T-helper 22 cell (primary cell): ENCODE results near the gene OR9Q1.
"Not testable (repeated sequence)": the region's sequence is repeated elsewhere in the genome, so short reads cannot be mapped to it uniquely, and the experiment has no call there.

Source experiments
- DNase-seq: peaks from one replicate; pipeline ENCODE4 v3.0.0-alpha.2; 2020; ENCODE audit warnings: low read depth

Gene OR9Q1, protein sequence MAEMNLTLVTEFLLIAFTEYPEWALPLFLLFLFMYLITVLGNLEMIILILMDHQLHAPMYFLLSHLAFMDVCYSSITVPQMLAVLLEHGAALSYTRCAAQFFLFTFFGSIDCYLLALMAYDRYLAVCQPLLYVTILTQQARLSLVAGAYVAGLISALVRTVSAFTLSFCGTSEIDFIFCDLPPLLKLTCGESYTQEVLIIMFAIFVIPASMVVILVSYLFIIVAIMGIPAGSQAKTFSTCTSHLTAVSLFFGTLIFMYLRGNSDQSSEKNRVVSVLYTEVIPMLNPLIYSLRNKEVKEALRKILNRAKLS

DNA sequence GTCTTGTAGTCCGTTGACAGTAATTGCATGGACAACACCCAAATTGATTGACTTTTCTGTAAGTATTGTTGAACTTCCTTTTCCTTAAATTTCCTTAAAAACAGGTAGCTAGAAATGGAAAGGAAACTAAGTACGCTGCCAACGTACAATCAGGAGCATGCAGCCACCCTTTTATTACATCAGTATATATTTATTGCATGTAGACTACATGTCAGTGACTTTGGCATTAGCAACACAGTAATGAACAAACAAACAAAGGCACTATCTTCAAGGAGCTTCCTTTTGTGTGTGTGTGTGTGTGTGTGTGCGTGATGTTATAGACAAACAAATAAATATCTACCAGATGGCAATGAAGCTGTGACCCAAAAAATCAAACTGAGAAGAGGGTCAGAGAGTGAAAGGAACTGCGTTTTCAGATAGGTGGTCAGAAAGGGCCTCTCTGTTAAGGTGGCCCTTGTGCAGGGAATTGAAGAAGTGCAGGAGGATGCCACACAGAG is at the start of gene OR9Q1:
Gene OR9Q1, plus strand, starts transcription at position 447 of the 497 bp plus-strand sequence. CDS start 155,564 bp downstream, outside the sequence.
- no peak for DNase-seq

DNA sequence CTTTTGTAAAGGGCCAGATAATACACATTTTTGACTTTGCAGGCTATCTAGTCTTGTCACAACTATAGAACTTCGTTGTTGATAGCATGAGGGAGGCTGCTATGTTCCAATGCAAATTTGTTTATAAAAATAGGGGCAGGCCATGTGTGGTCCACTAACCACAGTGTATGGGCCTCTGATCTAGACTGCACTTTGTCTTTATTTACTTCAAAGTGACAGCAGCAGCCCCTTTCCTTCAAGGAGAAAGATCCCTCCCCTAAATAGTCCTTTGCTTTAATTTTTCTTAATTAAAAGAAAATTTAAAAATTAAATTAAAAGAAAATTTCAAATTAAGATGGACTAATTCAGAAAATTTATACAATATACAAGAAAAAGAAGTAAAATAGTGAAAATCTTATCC is 49.5 kb upstream of the OR9Q1 start:
- no peak for DNase-seq

DNA sequence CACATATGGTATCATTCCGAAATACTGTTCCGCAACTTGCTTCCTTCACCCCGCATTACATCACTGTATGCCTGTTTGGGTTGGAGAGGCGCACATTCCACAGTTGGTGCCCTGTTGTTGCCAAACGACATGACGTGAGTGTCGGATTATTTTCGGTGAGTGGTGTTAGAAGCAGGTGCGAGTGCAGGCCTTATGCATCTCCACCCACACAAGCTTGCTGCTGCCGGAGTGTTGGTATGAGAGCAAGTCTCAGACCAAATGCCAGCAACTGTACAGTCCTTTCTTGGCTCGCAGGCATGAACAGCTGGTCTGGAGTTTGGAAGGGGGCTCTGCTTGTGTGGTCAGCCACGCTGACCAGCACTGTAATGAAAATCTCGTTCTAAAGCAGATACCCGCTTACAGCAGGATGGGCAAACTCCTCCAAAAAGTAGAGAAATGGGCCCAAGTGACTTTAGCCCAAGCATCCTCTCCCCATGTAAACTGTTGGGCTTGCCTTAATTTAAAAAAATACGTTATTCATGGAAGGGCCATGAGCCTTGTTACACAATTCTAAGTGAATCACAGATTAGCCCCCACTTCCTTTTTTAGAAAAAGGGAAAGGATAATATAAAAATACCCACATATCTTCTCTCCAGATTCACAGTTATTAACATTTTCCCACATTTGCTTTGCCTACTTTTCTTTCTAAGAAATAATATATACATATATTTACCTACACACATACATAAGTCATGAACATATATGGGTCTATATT is 48.7 kb upstream of the OR9Q1 start:
- DNase-seq = no peak

DNA sequence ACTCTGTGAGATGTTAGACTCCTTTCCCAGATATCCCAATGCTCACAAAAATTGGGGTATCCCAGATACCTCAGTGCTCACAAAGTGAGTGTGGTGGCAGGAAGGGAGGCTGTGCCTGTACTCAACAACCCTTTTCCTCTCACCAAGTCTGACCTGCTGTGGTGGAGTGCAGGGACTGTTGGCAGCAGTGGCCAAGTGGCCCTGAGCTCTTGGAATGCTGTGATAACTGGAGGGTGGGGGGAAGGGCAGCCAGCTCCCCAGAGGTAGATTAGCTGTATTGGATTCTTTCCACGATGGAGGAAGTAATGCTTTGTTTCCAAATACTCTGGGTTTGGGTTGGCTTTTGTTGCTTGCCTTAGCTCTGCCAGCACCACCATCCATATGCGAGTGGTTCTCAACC is 46.0 kb upstream of the OR9Q1 start:
- no peak for DNase-seq

DNA sequence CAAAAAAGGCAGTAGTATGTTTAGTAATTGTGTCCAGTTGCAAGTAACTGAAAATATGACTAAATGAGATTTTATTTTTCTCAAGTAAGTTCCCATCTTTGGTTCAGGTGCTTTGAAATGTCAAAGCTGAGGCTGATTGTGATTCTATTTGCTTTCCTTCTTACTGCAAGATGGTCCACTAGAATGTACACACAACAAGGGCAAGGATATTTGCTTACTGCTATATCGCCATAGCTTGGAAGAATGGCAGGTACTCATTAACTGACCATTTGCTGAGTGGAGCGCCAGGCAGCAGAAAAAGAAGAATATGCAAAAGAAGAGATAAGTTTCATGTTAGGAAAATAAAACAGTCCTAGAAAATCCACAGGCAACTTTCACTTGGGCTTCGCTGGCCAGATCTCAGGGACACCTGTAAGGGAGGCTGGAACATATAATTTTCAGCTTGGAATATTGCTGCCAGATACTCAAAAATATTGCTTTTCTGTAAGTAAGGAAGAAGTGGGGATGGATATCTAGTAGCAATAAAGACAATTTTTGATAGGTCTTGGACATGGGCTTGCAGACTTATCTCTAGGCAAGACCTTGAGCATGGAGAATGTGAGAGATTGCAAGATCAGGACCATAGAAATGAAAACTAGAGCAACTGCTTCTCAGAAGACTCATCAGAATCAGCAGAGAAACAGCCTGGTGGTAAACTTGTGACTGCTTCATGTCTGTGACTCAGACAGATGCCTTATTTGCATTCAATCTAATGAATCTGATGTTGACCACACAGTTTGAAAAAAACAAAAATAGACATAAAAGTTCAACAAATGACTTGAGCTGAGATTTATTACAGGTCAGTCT is 44.8 kb upstream of the OR9Q1 start:
- no peak for DNase-seq

DNA sequence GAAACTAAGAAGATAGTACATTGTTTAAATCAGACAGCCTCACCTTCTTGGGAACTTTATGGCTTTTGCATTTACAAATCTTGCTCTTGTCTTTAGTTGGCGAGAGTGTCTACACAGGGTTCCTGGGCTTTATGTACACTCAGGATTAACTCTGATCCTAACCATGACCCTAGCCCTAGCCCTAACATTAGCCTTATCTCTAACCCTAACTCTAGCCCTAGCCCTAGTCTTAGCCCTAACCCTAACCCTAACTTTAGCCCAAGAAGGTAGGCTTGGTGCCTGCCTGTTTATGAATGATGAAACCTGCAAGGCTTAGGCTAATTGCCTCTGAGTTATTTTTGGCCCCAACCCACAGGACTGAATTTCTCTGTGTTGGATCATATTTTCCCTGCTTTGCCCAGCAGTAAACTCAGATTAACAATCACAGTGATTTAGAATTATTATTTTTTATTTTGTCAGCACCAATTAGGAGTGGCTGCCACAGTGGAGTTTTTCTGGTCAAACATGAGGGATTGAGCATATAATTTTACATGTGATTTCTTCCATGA is 44.1 kb upstream of the OR9Q1 start:
- DNase-seq = no peak

DNA sequence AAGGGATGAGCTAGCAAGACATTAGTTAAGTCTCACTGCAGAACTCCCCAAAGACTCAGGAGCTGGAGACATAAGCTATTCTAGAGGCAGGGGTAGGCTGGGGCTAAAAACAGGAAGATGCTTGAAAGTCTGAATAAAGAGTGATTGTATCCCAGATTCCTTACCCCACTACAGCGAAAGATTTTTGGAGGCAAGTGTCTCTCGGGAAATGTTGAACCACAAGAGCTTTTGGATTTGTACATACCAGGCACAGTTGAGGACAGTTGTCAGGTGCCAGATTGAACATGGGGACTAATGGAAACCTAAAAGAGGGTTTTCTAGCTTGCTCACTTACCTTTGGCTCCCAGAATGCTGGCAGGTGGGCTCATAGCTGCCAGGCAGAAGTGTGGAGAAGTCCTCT is 43.5 kb upstream of the OR9Q1 start:
- DNase-seq = no peak

DNA sequence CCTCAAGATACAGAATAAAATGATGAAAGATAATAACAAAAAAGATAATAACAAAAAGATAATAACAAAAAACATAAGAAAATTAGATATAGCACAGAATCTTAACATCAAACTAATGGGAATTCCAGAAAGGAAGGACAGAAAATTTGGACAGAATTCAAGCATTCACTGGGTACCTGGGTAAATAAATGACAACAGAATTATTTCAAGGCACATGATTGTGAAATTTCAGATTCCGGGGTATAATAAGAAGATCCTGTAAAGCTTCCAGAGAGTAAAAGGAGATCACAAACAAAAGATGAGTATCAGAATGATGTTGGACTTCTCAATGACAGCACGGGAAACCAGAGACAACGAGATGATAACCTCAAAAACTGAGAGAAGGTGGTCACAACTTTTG is 42.1 kb upstream of the OR9Q1 start:
- DNase-seq = no peak

DNA sequence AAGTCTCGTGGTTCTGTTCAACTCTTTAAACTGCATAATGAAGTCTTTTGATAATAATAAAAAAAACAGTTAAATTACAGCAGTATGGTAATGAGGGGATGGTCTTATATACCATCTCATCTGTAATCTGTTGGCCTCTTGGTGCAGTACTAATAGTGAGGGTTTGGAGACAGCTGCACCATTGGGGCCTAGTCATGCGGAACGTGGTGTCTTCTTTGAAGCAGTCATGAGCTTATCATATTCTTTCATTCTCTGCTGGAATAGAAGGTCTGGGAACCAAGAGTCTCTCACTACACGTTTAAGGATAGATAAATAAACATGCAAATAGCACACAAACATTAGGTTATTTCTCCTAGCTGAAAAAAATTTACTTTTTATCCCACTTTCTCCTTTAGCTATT is 40.9 kb upstream of the OR9Q1 start:
- DNase-seq = no peak

DNA sequence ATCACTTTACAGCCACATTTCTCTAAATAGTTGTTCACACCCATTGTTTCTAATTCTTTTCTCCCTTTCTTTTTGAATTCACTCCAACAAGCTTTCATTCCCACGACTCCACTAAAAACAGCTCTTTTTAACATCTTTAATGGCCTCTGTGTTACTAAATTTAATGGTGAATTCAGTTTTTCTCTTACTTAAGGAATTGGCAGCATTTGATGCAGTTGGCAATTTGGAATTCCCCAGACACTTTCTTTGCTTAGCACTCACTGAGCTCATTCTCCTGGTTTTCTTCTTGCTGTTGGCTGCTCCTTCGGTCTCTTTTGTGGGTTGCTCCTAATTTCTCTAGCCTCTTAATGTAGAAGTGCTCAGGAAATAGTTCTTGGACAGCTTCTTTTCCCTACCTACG is 40.5 kb upstream of the OR9Q1 start:
- DNase-seq = no peak

DNA sequence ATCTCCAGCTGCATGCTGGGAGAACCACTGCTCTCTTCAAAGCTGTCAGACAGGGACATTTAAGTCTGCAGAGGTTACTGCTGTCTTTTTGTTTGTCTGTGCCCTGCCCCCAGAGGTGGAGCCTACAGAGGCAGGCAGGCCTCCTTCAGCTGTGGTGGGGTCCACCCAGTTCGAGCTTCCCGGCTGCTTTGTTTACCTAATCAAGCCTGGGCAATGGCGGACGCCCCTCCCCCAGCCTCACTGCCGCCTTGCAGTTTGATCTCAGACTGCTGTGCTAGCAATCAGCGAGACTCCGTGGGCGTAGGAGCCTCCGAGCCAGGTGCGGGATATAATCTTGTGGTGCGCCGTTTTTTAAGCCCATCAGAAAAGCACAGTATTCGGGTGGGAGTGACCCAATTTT is 24.2 kb upstream of the OR9Q1 start:
- not testable (repeated sequence) for DNase-seq

DNA sequence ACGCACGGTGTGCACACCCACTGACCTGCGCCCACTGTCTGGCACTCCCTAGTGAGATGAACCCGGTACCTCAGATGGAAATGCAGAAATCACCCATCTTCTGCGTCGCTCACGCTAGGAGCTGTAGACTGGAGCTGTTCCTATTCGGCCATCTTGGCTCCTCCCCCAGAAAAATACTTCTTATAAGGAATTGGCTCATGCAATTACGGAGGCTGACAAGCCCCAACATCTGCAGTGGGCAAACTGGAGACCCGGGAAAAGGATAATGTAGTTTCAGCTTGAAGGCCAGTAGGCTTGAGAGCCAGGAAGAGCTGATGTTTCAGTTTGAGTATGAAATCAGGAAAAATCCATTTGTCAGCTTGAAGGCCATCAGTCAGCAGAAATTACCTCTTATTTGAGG is 23.7 kb upstream of the OR9Q1 start:
- DNase-seq = not testable (repeated sequence)

DNA sequence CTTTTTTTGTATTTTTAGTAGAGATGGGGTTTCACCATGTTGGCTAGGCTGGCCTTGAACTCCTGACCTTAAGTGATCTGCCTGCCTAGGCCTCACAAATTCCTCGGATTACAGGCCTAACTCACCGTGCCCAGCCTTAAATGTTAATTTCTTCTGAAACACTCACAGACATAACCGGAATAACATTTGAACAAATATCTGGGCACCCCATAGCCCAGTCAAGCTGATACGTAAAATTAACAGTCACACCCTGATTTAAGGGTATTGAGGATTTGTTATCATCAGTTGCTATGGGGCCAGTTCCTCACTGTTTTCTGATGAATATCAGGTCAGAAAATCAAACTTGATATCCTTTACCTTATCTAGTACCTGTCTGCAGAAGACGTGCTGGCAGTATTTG is 23.0 kb upstream of the OR9Q1 start:
- DNase-seq = no peak

DNA sequence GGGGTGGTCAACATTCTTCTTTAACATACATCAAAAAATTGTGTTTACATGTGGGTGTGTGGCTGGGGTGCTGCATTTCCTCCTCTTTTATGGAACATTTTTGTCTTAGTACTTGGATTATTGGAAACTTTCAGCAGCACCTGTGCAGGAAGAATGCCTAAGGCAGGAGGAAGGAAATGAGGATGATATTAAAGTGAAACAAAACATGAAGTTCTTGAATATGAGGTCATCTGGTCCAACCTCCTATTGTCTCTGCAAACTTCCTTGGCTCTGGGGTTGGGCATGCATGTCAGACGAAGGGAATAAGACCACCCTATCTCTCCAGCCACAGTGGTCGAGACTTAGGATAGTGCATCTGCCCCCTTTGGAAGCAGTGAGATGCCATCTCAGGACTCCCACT is 20.6 kb upstream of the OR9Q1 start:
- DNase-seq = no peak

DNA sequence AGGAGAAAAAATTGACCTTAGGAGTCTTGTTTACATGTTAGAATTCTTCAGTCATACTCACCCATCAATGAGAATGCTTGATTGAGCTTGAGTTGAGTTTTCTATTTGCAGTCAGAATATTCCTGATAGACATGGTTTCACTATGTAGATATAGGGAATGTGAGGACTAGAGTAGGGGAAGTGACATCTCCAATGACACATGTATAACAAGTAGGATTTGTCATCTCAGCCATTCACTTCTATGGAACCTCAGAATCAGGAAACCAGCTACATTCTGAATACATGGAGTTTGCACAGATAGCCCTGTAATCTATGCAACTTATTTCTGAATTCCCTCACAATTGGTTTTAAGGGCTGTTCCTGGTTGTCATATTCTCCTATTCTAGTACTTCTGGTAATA is 20.1 kb upstream of the OR9Q1 start:
- DNase-seq = no peak

DNA sequence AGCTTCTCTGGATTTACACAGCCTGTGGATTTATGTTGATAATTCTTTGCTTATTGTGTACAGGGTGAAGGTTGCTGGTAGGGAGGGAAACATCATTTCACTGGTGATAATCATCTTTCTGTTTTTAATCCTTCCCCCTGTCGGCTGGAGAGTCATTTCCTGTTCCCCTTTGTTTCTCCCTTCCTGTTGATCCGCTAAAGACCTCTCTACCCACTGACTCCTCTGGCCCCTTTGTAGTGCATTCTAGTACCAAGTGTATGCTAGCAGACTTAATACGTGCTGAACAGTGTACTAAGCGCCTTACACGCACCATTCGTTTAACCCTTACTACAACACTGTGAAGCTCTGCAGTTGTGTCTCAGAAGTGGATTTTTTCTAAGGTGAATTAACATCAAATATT is 19.0 kb upstream of the OR9Q1 start:
- no peak for DNase-seq

DNA sequence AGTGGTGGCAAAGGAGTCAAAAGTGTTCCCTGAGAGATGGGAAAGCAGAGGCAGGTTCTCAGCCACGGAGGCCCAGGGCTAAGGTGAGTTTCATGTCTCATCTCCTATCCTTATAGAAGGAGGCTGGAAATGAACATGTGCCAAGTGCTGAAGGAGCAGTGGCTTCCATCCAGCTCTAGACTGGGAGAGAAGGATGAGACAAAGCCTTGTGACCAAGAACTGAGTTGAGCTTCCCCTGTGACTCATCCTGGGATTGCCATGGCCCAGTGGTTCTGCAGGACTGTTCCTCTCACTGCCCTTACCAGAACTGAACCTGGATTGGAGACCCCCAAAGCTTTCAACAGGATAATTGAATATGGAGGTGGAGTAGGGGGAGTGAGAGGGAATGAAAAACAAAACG is 16.7 kb upstream of the OR9Q1 start:
- no peak for DNase-seq

DNA sequence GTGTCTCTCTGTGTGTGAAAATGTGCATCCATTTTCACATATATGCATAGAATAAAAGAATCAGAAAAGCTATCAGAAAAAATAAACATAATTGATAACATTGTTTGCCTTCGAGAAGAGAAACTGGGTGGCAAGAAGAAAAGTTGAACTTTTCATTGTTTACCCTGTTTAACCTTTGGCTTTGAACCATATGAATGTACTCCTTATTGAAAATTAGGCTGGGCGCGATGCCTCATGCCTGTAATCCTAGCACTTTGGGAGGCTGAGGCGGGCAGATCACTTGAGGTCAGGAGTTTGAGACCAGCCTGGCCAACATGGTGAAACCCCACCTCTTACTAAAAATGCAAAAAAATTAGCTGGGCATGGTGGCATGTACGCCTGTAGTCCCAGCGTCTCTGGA is 11.9 kb upstream of the OR9Q1 start:
- no peak for DNase-seq

DNA sequence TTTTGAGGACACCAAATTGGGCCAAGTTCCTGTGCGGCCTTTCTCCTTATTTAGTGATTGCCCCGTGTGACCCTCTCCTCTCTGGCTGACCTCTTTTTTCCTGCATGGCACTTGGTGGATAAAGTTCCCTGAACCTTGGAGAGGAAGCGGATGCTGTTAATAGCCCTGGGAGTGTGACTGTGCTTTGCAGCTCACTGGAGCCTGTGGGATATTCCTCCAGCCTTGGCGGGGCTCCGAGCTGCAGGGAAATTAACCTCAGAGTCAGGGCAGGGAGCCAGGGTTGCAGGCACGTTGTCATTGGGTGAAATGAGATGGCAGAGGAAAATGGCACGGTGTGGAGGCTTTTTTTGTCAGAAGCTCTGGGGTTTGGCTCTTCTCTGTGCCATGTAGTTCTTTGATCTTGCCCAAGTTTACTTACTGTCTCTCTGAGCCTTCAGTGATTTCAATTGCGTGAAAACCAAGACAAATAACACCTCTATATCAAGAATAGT is 965 bp downstream of the OR9Q1 start:
- DNase-seq = no peak

DNA sequence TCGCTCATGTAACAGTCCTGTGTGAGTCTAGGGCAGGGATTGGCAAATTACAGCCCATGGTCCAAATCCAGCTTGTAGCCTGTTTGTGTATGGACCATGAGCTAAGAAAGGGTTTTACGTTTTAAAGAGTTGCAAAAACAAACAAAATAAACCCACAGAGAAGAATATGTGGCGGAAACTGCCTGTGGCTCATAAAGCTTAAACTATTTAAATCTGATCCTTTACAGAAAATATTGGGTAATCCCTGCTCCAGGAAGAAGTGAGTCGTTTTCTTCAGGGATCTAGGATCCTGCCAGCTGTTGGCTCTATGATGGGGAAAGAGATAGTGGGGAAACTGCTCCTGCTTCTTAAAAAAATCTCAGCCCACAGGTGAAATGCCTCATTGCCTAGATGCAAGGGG is 3.7 kb downstream of the OR9Q1 start:
- no peak for DNase-seq

DNA sequence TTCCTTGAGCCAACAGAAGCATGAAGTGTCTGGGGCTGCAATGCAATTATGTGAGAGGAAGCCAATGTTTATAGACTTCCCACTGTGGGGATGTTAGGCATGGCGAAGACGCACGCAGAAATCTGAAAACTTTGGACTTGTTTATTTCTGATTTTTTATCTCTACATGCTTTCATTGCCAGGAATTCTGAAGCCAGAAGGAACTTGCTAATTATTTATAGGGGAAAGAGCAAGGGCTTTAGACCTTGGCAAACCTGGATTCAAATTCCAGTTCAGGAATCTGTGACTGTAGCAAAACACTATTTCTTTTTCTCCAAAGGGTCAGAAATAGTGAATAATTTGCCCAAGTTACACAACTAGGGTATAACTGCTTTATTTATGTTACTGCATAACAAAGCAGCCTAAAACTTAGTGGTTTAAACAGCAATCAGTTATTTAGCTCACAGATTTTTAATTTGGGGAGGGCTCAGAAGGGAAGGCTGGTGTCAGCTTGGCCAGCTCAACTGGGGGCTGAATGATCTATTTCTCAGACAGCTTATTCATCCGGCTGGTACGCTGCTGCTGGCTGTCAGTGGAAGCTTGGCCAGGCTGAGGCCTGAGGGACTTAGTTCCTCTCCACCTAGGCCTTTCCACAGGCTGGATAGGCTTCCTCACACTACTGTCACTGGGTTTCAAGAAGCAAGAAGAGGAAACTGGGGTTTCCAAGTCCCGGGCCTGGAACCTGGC is 5.2 kb downstream of the OR9Q1 start:
- DNase-seq = no peak

DNA sequence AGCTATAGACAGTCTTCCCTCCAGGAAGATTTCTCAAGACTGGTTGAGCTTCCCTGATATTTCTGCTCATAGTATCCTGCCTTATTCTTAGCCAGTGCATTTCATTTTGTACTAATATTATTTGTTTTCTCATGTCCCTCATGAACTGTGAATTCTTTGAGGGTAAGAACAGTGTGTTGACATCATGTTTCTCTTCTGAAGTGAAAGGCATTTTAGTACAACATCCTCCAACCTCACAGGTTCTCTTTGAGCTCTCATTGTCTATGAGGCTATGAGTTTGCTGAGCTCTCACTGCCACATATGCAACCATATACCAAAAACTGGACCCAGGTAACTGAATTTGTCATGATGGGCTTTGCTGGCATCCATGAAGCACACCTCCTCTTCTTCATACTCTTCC is 7.0 kb downstream of the OR9Q1 start, which contains the start of gene OR6Q1:
Gene OR6Q1, plus strand, starts transcription at position 301 of the 400 bp plus-strand sequence. Its CDS starts 0 bp downstream, at position 301.
- no peak for DNase-seq
